Loucy (cell line): ENCODE measurements around the gene SIPA1L3.

Experiments
- CTCF ChIP-seq: fragments of 200-600 bp; sonication (generic); conservative IDR thresholded peaks from 2 replicates; pipeline ENCODE4 v1.5.1; 2014; ENCODE audit warnings: mild to moderate bottlenecking, antibody characterized with exemption, low read length
- EZH2phosphoT487 ChIP-seq: fragments of 200-600 bp; IDR thresholded peaks from 2 replicates; pipeline ENCODE4 v1.6.1; 2018; ENCODE audit warnings: antibody characterized with exemption, mild to moderate bottlenecking, moderate library complexity, borderline replicate concordance

- peak; percentile 49 for TF ChIP-seq CTCF
- TF ChIP-seq EZH2phosphoT487: no peak
These were observed 137.5 kb downstream of the SIPA1L3 start for GRCh38 chr19:38044267-38045111.
